Common myeloid progenitor, CD34-positive (primary cell): Measurements from ENCODE around the gene PAEP.

Source experiments
- CTCF ChIA-PET: fragments of 350-600 bp; sonication (Branson Sonifier 250); formaldehyde crosslinking; loops from one replicate; lab custom pipeline; 2021; ENCODE audit warnings: antibody characterized with exemption; lab: Charles Lee
- POLR2A ChIA-PET: fragments of 350-600 bp; sonication (Branson Sonifier 250); formaldehyde crosslinking; loops from one replicate; lab custom pipeline; 2021; ENCODE audit warnings: antibody characterized with exemption; lab: Charles Lee
- DNase-seq, 3 donors: peaks; one replicate each; pipeline versions ENCODE4 v3.0.0 to v3.0.0-alpha.2; 2013
- H3K27ac ChIP-seq, 2 experiments: 1 replicate in 1 of 2; 2 replicates in 1 of 2; pipeline ENCODE4 v1.7.0; 2013; ENCODE audit warnings: inconsistent platforms in 2 of 2, low read length in 2 of 2, mild to moderate bottlenecking in 2 of 2, low read depth in 1 of 2, moderate library complexity in 1 of 2; ENCODE audit not compliant: severe bottlenecking in 2 of 2, insufficient read depth in 1 of 2, poor library complexity in 1 of 2
- H3K27me3 ChIP-seq, 5 experiments: replicated peaks in 2 of 5; 1 replicate in 3 of 5; 2 replicates in 2 of 5; pipeline versions ENCODE4 v1.6.1 to v1.7.0; 2013; ENCODE audit warnings: low read length in 4 of 5, mild to moderate bottlenecking in 2 of 5, moderate library complexity in 2 of 5, inconsistent platforms in 1 of 5; ENCODE audit not compliant: insufficient read depth in 5 of 5, control insufficient read depth in 4 of 5
- H3K36me3 ChIP-seq, 4 experiments: 1 replicate in 2 of 4; 2 replicates in 2 of 4; pipeline versions ENCODE4 v1.6.1 to v1.7.0; 2013; ENCODE audit warnings: low read length in 3 of 4, control low read depth in 1 of 4, mild to moderate bottlenecking in 1 of 4; ENCODE audit not compliant: control insufficient read depth in 4 of 4, insufficient read depth in 4 of 4
- H3K4me1 ChIP-seq, 4 experiments: 1 replicate in 3 of 4; 2 replicates in 1 of 4; pipeline versions ENCODE4 v1.6.1 to v1.7.1; 2013; ENCODE audit warnings: low read length in 3 of 4, mild to moderate bottlenecking in 3 of 4, control low read depth in 1 of 4, inconsistent platforms in 1 of 4, moderate library complexity in 1 of 4; ENCODE audit not compliant: control insufficient read depth in 4 of 4, insufficient read depth in 4 of 4; ENCODE audit errors: control extremely low read depth in 1 of 4
- H3K4me3 ChIP-seq, 7 experiments: 1 replicate in 4 of 7; 2 replicates in 3 of 7; pipeline versions ENCODE4 v1.5.1 to v1.7.0; 2013; ENCODE audit warnings: mild to moderate bottlenecking in 7 of 7, low read length in 6 of 7, moderate library complexity in 6 of 7, inconsistent platforms in 2 of 7, low read depth in 2 of 7, control low read depth in 1 of 7; ENCODE audit not compliant: insufficient read depth in 4 of 7, control insufficient read depth in 1 of 7; ENCODE audit errors: extremely low read depth in 1 of 7
- H3K9me3 ChIP-seq, 5 experiments: 1 replicate in 4 of 5; 2 replicates in 1 of 5; pipeline versions ENCODE4 v1.6.1 to v1.7.1; 2013; ENCODE audit warnings: low read length in 4 of 5, mild to moderate bottlenecking in 2 of 5, inconsistent platforms in 1 of 5, low read depth in 1 of 5, moderate library complexity in 1 of 5; ENCODE audit not compliant: control insufficient read depth in 4 of 5, insufficient read depth in 2 of 5; ENCODE audit errors: control extremely low read depth in 1 of 5
- WGBS: methylation state at CpG from one replicate; pipeline ENCODE4 v1.1.5; 2013; ENCODE audit not compliant: insufficient coverage; 5-methylcytosine and 5-hydroxymethylcytosine counted together

The PAEP gene

GRCh38 chr9:135579356-135579755 lies 17.8 kb downstream of the PAEP start:
- Histone ChIP-seq H3K27ac (no peak overlapping the region), H3K4me1 (no peaks in the 10 kb centered on the region), H3K9me3 (no peaks in the 10 kb centered on the region), H3K4me3 (no peak overlapping the region), H3K36me3 (no peaks in the 10 kb centered on the region), H3K27me3 (peaks cover 0 to 16% (median 0%) of the 10 kb centered on the region in 5 experiments)
- CTCF ChIA-PET, result no interaction called here
- 41% methylated on average over 2 of the region's 2 CpGs for WGBS
- POLR2A ChIA-PET, result no interaction called here
- DNase-seq, result no peak

GRCh38 chr9:135579889-135580660 lies 18.5 kb downstream of the PAEP start:
- DNase-seq, result no peak
- POLR2A ChIA-PET, result no interaction called here
- Histone ChIP-seq H3K27ac (no peak overlapping the region), H3K36me3 (no peaks in the 10 kb centered on the region), H3K4me1 (no peaks in the 10 kb centered on the region), H3K9me3 (no peaks in the 10 kb centered on the region), H3K27me3 (peaks cover 0 to 15% (median 0%) of the 10 kb centered on the region in 5 experiments), H3K4me3 (no peak overlapping the region)
- 79% methylated on average over 9 of the region's 10 CpGs for WGBS
- CTCF ChIA-PET, result no interaction called here

- Histone ChIP-seq H3K27ac (no peak overlapping the region), H3K27me3 (peaks cover 0 to 15% (median 0%) of the 10 kb centered on the region in 5 experiments), H3K4me1 (no peaks in the 10 kb centered on the region), H3K4me3 (no peak overlapping the region), H3K9me3 (no peaks in the 10 kb centered on the region), H3K36me3 (no peaks in the 10 kb centered on the region)
- ChIA-PET CTCF (no interaction called here), POLR2A (no interaction called here)
- DNase-seq, result no peak
- WGBS, result 93% methylated on average over 8 of the region's 11 CpGs
Measured at GRCh38 chr9:135580664-135581380, 19.3 kb downstream of the PAEP start.

GRCh38 chr9:135581636-135582426 lies 20.3 kb downstream of the PAEP start:
- no peak for DNase-seq
- no peak overlapping the region for H3K4me3 ChIP-seq
- ChIA-PET CTCF (no interaction called here), POLR2A (no interaction called here)
- H3K9me3 ChIP-seq, result no peaks in the 10 kb centered on the region
- H3K4me1 ChIP-seq, result no peaks in the 10 kb centered on the region
- H3K36me3 ChIP-seq, result no peaks in the 10 kb centered on the region
- no peak overlapping the region for H3K27ac ChIP-seq
- 93% methylated on average over 10 of the region's 18 CpGs for WGBS
- H3K27me3 ChIP-seq, result peaks cover 0 to 15% (median 0%) of the 10 kb centered on the region in 5 experiments

GRCh38 chr9:135582541-135582940 lies 21.0 kb downstream of the PAEP start:
- Histone ChIP-seq H3K36me3 (no peaks in the 10 kb centered on the region), H3K4me3 (no peak overlapping the region), H3K4me1 (no peaks in the 10 kb centered on the region), H3K27me3 (peaks cover 0 to 15% (median 0%) of the 10 kb centered on the region in 5 experiments), H3K9me3 (no peaks in the 10 kb centered on the region), H3K27ac (no peak overlapping the region)
- 96% methylated on average over 14 of the region's 14 CpGs for WGBS
- CTCF ChIA-PET, result no interaction called here
- POLR2A ChIA-PET, result no interaction called here
- DNase-seq, result no peak

GRCh38 chr9:135582966-135583687 lies 21.6 kb downstream of the PAEP start:
- Histone ChIP-seq H3K36me3 (no peaks in the 10 kb centered on the region), H3K4me1 (no peaks in the 10 kb centered on the region), H3K9me3 (no peaks in the 10 kb centered on the region), H3K4me3 (no peak overlapping the region), H3K27me3 (peaks cover 0 to 15% (median 0%) of the 10 kb centered on the region in 5 experiments), H3K27ac (no peak overlapping the region)
- ChIA-PET POLR2A (no interaction called here), CTCF (no interaction called here)
- WGBS, result 90% methylated on average over 18 of the region's 19 CpGs
- DNase-seq, result no peak
